ENCODE measurements around the gene MAST3.
A peak's percentile ranks its signal among the peaks of the same experiment; 100 is the strongest.

The MAST3 gene

GRCh38 chr19:18110609-18111232, 13.1 kb downstream of the MAST3 start:
- no peak for DNase-seq

GRCh38 chr19:18112989-18113478, 15.5 kb downstream of the MAST3 start:
- DNase-seq, result peak in 57 of 58 donors; percentile 4 to 86 (median 70)

- DNase-seq, result no peak
Observed at GRCh38 chr19:18113827-18114226, 16.2 kb downstream of the MAST3 start.

- DNase-seq, result no peak
Observed at GRCh38 chr19:18114483-18114882, 16.9 kb downstream of the MAST3 start.

GRCh38 chr19:18117364-18117691, 19.8 kb downstream of the MAST3 start:
- DNase-seq, result no peak

GRCh38 chr19:18117692-18118378, 20.3 kb downstream of the MAST3 start:
- DNase-seq, result peak in 56 of 58 donors; percentile 41 to 92 (median 81)

- peak in 2 of 58 donors; percentile 29 to 46 for DNase-seq
Observed at GRCh38 chr19:18118420-18119012, 20.9 kb downstream of the MAST3 start.

- DNase-seq, result peak in 18 of 58 donors; percentile 5 to 67 (median 29)
Observed at GRCh38 chr19:18119013-18119716, 21.6 kb downstream of the MAST3 start.

GRCh38 chr19:18119717-18120105, 22.1 kb downstream of the MAST3 start:
- peak in 32 of 58 donors; percentile 9 to 75 (median 33) for DNase-seq

GRCh38 chr19:18120127-18120526, 22.5 kb downstream of the MAST3 start:
- DNase-seq, result no peak

- DNase-seq, result no peak
Observed at GRCh38 chr19:18121166-18121565, 23.6 kb downstream of the MAST3 start.

GRCh38 chr19:18122424-18122823, 24.8 kb downstream of the MAST3 start:
- DNase-seq, result peak in 2 of 58 donors; percentile 32 to 36

GRCh38 chr19:18122860-18123795, 25.6 kb downstream of the MAST3 start:
- peak in 1 of 58 donors; percentile 22 for DNase-seq

GRCh38 chr19:18123819-18124218, 26.2 kb downstream of the MAST3 start:
- DNase-seq, result peak in 12 of 58 donors; percentile 3 to 33 (median 14)

GRCh38 chr19:18126097-18126496, 28.5 kb downstream of the MAST3 start:
- DNase-seq, result no peak

- DNase-seq, result peak in 1 of 58 donors; percentile 15
Observed at GRCh38 chr19:18128044-18128443, 30.5 kb downstream of the MAST3 start.

GRCh38 chr19:18128805-18129204, 31.2 kb downstream of the MAST3 start:
- no peak for DNase-seq

GRCh38 chr19:18130523-18131242, 33.1 kb downstream of the MAST3 start:
- DNase-seq, result no peak

GRCh38 chr19:18131841-18132596, 34.4 kb downstream of the MAST3 start:
- DNase-seq, result no peak

Data from anterior cingulate cortex (tissue), 58 donors.